CD4-positive, alpha-beta T cell (primary cell): ENCODE data around the gene DNAH6. TPM values are rescaled to one million over a fixed set of nuclear protein-coding genes. Genes with fewer than 3 reads are reported as not detected.

Source experiments
- ATAC-seq: fragments of 200-7000 bp; cut with Tn5 transposase; one replicate; pipeline ENCODE4 v1.10.0; 2022; ENCODE audit warnings: mild to moderate bottlenecking; ENCODE audit not compliant: poor library complexity
- CTCF ChIA-PET: fragments of 350-600 bp; sonication (Branson Sonifier 250); formaldehyde crosslinking; loops from one replicate; lab custom pipeline; 2021; ENCODE audit warnings: antibody characterized with exemption, inconsistent platforms; lab: Charles Lee
- POLR2A ChIA-PET: fragments of 350-600 bp; sonication (Branson Sonifier 250); formaldehyde crosslinking; loops from one replicate; lab custom pipeline; 2021; ENCODE audit warnings: antibody characterized with exemption, inconsistent platforms; lab: Charles Lee
- DNase-seq, 14 experiments: peaks; one replicate each; pipeline ENCODE4 v3.0.0-alpha.2; 2013 to 2020; ENCODE audit warnings: mixed read lengths in 2 of 14
- H3K27ac ChIP-seq, 2 donors: one replicate each; pipeline versions ENCODE4 v1.5.1 to v1.7.0; 2013; ENCODE audit warnings: low read length in 2 of 2, low read depth in 1 of 2, mild to moderate bottlenecking in 1 of 2
- H3K27me3 ChIP-seq, 2 experiments: 1 replicate in 1 of 2; 2 replicates in 1 of 2; pipeline versions ENCODE4 v1.6.1 to v1.7.0; 2013; ENCODE audit warnings: low read length in 2 of 2, control low read depth in 1 of 2, mild to moderate bottlenecking in 1 of 2, moderate library complexity in 1 of 2; ENCODE audit not compliant: insufficient read depth in 2 of 2, control insufficient read depth in 1 of 2
- H3K36me3 ChIP-seq: one replicate; pipeline ENCODE4 v1.6.1; 2013; ENCODE audit warnings: low read length, control low read depth; ENCODE audit not compliant: insufficient read depth
- H3K4me1 ChIP-seq: one replicate; pipeline ENCODE4 v1.6.1; 2013; ENCODE audit warnings: low read length, control low read depth; ENCODE audit not compliant: insufficient read depth
- H3K4me3 ChIP-seq: one replicate; pipeline ENCODE4 v1.5.1; 2013; ENCODE audit warnings: mild to moderate bottlenecking, low read length, moderate library complexity
- H3K9me3 ChIP-seq, 2 experiments: 1 replicate in 1 of 2; 2 replicates in 1 of 2; pipeline versions ENCODE4 v1.6.1 to v1.7.0; 2013; ENCODE audit warnings: low read length in 2 of 2, mild to moderate bottlenecking in 2 of 2, control low read depth in 1 of 2, moderate library complexity in 1 of 2; ENCODE audit not compliant: control insufficient read depth in 1 of 2, insufficient read depth in 1 of 2
- H3K27ac Mint-ChIP-seq: one replicate; pipeline ENCODE4 v1.8.0; 2020; ENCODE audit warnings: mixed read lengths
- H3K27me3 Mint-ChIP-seq: one replicate; pipeline ENCODE4 v1.8.0; 2021; ENCODE audit warnings: mixed read lengths
- H3K36me3 Mint-ChIP-seq: one replicate; pipeline ENCODE4 v1.8.0; 2021; ENCODE audit warnings: low read depth, mixed read lengths
- H3K4me1 Mint-ChIP-seq: one replicate; pipeline ENCODE4 v1.8.0; 2021; ENCODE audit warnings: low read depth, mixed read lengths
- H3K4me3 Mint-ChIP-seq: one replicate; pipeline ENCODE4 v1.8.0; 2020; ENCODE audit warnings: mild to moderate bottlenecking, mixed read lengths
- H3K9me3 Mint-ChIP-seq: one replicate; pipeline ENCODE4 v1.8.0; 2020; ENCODE audit warnings: mixed read lengths
- intact Hi-C, 2 experiments: fragments of 100-400 bp; cut with DNase I in 1 of 2; cut with micrococcal nuclease in 1 of 2; formaldehyde crosslinking; loops; one replicate each; pipeline versions ENCODE4 v1.15.1 to v1.9.0; 2023 to 2025; cut with DNase I, micrococcal nuclease
- total RNA-seq, 174 experiments: library from RNA in 2 of 174; stranded (reverse) in 2 of 174; gene quantifications; one replicate each; pipeline ENCODE4 v1.2.3 and lab custom pipeline; 2021 to 2026
- TF ChIP-seq, protein P1 (sequence below): fragments of 200-600 bp; IDR thresholded peaks from one replicate; pipeline ENCODE4 v1.8.0; 2022; ENCODE audit warnings: antibody characterized with exemption, mild to moderate bottlenecking

DNAH6 gene
- total RNA-seq, 2 experiments from 2014 or later, result 0.59 to 1.2 TPM

DNA sequence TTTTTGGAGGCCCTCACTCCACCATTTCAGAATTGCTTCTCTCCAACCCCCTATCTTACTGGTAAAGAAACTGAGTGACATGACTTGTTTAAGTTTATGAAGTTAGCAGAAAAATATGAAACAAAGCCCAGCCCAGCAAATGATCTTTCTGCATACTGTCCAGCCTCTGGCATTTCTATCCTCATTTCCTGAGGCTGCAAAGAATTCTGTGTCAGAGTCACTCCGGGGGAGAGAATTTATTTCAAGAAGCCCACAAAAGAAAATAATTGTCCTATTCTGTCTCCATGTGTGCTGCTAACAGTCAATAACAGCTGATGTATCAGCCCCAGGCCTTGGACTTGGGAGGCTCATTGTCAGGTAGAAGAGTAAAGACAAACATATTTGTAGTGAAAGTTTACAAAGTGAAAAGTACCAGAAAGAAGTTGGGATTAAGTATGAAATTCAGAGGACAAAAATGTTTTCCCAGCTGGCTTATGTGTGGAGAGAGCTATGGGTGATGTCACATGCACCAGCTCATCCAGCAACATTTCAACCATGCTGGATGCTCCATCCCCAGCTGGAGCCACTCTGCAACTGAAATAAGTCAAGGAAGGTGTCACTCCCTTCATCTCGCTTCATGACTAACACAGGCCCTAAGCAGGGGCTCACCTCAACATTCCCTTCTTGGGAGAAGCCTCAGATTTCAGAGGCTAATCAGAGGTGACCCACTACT is 322.3 kb downstream of the DNAH6 start:
- TF ChIP-seq, protein P1, sequence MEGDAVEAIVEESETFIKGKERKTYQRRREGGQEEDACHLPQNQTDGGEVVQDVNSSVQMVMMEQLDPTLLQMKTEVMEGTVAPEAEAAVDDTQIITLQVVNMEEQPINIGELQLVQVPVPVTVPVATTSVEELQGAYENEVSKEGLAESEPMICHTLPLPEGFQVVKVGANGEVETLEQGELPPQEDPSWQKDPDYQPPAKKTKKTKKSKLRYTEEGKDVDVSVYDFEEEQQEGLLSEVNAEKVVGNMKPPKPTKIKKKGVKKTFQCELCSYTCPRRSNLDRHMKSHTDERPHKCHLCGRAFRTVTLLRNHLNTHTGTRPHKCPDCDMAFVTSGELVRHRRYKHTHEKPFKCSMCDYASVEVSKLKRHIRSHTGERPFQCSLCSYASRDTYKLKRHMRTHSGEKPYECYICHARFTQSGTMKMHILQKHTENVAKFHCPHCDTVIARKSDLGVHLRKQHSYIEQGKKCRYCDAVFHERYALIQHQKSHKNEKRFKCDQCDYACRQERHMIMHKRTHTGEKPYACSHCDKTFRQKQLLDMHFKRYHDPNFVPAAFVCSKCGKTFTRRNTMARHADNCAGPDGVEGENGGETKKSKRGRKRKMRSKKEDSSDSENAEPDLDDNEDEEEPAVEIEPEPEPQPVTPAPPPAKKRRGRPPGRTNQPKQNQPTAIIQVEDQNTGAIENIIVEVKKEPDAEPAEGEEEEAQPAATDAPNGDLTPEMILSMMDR, result no peak
- intact Hi-C loops, result no loop called here
- peaks cover 6% of the 10 kb centered on the region for H3K9me3 Mint-ChIP-seq
- peaks cover 88% of the 10 kb centered on the region for H3K4me1 Mint-ChIP-seq
- ChIA-PET POLR2A (interaction anchor here (0.5 to 4.1 kb wide), 9 partner anchors 8 to 84 kb away, joined by 3 to 31 read pairs (median 5); partner anchors contain the start of genes TMSB10 and TRABD2A), CTCF (interaction anchor here (1.3 to 1.7 kb wide), 3 partner anchors 19 to 87 kb away, joined by 3 to 6 read pairs (median 4); no protein-coding TSS in a partner anchor)
- peak overlapping the region; percentile 23 to 81 for H3K27ac ChIP-seq
- peaks cover 90% of the 10 kb centered on the region for H3K36me3 Mint-ChIP-seq
- H3K4me3 Mint-ChIP-seq, result peak overlapping the region; percentile 42
- ATAC-seq (no peak), DNase-seq (no peak)
- H3K4me3 ChIP-seq, result no peak overlapping the region
- H3K27me3 Mint-ChIP-seq, result no peaks in the 10 kb centered on the region
- H3K9me3 ChIP-seq, result peaks cover 5 to 9% of the 10 kb centered on the region in 2 experiments
- peaks cover 65% of the 10 kb centered on the region for H3K4me1 ChIP-seq
- H3K27me3 ChIP-seq, result no peaks in the 10 kb centered on the region
- H3K36me3 ChIP-seq, result peaks cover 39% of the 10 kb centered on the region
- H3K27ac Mint-ChIP-seq, result peak overlapping the region; percentile 96

DNA sequence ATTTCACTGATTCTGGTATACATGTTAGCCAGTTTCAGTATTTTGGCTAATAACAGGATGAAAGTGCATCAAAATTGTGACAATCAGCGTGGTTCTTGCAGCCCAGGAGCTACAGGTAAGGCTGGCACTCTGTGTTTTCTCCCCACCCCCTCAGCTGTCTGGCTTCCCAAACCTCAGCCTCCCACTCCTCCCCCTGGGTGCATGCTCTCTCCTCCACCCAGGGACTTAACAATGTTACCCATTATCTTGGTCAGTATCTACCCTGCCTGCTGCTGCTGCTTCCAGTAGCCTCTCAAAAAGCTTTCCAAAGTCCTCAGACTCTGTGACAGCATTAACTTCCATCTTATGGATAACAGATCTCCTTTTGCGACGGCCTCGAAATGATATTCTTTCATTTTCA is 323.6 kb downstream of the DNAH6 start:
- Mint-ChIP-seq H3K27me3 (no peaks in the 10 kb centered on the region), H3K4me1 (peaks cover 89% of the 10 kb centered on the region), H3K4me3 (peak overlapping the region; percentile 80), H3K9me3 (peaks cover 6% of the 10 kb centered on the region), H3K27ac (peak overlapping the region; percentile 96), H3K36me3 (peaks cover 87% of the 10 kb centered on the region)
- Histone ChIP-seq H3K4me1 (peaks cover 71% of the 10 kb centered on the region), H3K27me3 (no peaks in the 10 kb centered on the region), H3K36me3 (peaks cover 39% of the 10 kb centered on the region), H3K9me3 (peaks cover 5 to 9% of the 10 kb centered on the region in 2 experiments), H3K4me3 (peak overlapping the region; percentile 22), H3K27ac (peak overlapping the region; percentile 81 to 90)
- CTCF ChIA-PET, result interaction anchor here (1.7 kb wide), 1 partner anchor 86 kb away, joined by 6 read pairs; no protein-coding TSS in a partner anchor
- peak; percentile 12 for ATAC-seq
- DNase-seq, result no peak
- TF ChIP-seq, protein P1, result no peak
- intact Hi-C loops, result loop anchor here in 1 of 2 experiments (2.0 to 5.0 kb wide), 2 partner anchors 17 to 87 kb away; no protein-coding TSS in a partner anchor
- POLR2A ChIA-PET, result interaction anchor here (1.0 to 4.1 kb wide), 5 partner anchors 10 to 67 kb away, joined by 3 to 31 read pairs (median 5); partner anchors contain the start of gene TRABD2A

DNA sequence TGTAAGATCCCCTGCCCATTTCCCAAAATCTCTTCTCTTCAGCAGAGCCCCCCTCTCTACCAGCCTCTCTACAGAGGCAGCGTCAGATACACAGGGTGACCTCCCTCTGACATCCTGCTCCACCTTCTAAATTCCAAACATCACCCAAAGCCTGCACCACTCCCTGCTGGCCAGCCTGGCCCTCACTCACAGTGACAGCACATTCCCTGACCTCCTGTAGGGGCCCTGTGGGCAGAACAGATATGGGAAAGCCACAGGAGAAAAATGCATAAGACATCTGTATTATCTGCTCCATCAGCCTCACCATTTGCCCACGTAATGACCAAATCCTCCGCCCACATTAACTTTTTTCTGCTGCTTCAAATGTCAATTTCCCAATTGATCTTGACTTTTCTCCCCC is 324.0 kb downstream of the DNAH6 start:
- peak overlapping the region; percentile 81 to 90 for H3K27ac ChIP-seq

More for the DNA sequence above, 324.0 kb downstream of the DNAH6 start:
- Mint-ChIP-seq H3K27ac (peak overlapping the region; percentile 96), H3K27me3 (no peaks in the 10 kb centered on the region), H3K9me3 (peaks cover 6% of the 10 kb centered on the region), H3K36me3 (peaks cover 82% of the 10 kb centered on the region), H3K4me1 (peaks cover 91% of the 10 kb centered on the region), H3K4me3 (peak overlapping the region; percentile 80)
- peak; percentile 28 for ATAC-seq
- ChIA-PET POLR2A (interaction anchor here (0.6 to 4.1 kb wide), 11 partner anchors 8 to 186 kb away, joined by 3 to 31 read pairs (median 6); partner anchors contain the start of genes TMSB10 and TRABD2A), CTCF (interaction anchor here (2.8 kb wide), 1 partner anchor 85 kb away, joined by 19 read pairs; no protein-coding TSS in a partner anchor)
- intact Hi-C loops, result loop anchor here in 1 of 2 experiments (2.0 to 5.0 kb wide), 2 partner anchors 16 to 87 kb away; no protein-coding TSS in a partner anchor
- H3K4me1 ChIP-seq, result peaks cover 73% of the 10 kb centered on the region
- no peaks in the 10 kb centered on the region for H3K27me3 ChIP-seq
- peak in 1 of 14 experiments; percentile 59 for DNase-seq
- peaks cover 39% of the 10 kb centered on the region for H3K36me3 ChIP-seq
- peak overlapping the region; percentile 22 for H3K4me3 ChIP-seq
- H3K9me3 ChIP-seq, result peaks cover 3 to 9% of the 10 kb centered on the region in 2 experiments
- TF ChIP-seq, protein P1, result no peak
